ENCODE measurements around the gene DDX25.
"Not testable (repeated sequence)": the region's sequence is repeated elsewhere in the genome, so short reads cannot be mapped to it uniquely, and the experiment has no call there.

DDX25 gene

DNA sequence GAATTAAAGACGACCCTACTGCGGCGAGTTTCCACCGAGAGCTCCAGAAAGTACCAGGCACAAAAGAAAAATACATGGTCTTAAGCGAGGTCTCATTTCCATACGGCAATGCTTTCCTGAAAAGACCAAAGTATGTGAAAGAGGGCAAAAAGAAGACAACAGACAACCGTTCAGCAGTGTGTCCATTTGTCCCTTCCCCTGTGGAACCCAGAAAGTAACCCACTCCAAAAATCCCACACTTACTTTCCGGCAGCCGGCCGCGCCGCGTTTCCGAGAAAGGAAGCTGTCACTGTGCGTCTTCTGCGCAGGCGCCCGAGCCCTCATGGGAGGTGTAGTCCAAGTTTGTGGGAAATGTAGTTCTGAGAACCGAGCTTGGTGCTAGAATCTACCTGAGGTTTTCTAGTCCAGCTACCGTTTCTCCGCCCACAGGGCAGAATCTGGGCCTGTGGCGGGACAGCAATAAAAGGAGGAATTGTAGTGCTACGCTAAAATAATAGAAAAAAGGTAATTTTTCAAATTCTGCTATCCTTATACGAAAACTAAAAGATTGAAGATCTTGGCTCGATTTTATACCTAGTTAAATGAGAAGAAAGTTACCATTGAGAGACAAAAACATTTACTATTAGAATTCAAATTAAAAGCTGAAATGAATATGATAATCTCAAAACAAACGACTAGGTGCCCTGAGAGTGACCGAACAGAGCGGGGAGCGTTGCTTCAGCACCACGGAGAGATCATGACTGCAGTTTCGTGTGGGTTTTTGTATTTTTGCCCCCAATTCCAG, 1.2 kb upstream of the DDX25 start, which contains the start of gene PUS3:
TSS of gene PUS3 (minus strand) at position 280 of the 784 bp plus-strand sequence. CDS start 6,922 bp downstream, outside the sequence.
- DNase-seq (ENCODE audit: low read depth in 4 of 4, low spot score in 1 of 4), result peak; percentile 78 to 85 (median 82)

DNA sequence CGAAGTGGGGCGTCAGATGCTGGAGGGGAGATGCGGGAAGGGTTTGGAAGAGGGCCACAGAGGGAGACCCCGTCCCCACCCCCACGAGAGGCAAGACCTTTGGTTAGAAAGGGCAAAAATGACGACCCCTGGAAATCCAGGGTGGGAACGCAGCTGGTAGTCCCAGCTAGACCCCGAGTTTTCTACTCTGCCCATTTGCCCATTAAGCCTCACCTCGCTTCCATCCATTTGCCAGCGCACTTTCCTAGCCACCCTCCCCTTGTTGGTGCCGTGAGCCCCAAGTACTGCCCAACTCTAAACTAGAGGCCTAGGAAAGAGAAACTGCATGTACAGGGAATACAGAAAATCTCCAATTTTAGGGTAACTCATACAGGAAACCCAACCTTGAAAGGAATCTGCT, 370 bp downstream of the DDX25 start:
- DNase-seq (ENCODE audit: low read depth in 4 of 4, low spot score in 1 of 4), result no peak

DNA sequence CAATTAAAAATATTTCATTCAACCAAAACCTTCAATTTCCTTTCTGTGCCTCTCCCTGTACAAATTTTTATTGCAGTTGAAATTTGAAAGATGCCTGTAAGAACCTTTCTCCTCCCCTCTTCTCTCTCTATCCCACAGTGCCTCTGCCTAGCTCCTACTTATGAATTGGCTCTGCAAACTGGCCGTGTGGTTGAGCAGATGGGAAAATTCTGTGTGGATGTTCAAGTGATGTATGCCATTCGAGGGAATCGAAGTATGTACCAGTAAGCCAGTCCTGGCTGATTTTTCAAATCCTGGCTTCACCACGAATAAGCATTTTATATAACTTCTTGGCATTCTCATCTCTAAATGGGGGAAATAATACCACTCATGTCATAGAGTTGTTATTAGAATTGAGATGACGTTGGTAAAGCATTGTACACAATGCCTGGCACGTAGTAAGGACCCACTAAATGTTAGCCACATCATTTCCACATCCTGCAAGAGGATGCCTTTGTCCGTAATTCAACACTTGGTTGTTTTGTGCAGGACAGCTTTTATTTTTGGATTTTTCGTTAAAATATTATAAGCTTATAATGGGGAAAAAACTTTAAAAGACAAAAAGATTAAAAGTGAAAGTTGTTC, 6.0 kb downstream of the DDX25 start:
- DNase-seq (ENCODE audit: low read depth in 4 of 4, low spot score in 1 of 4), result no peak

DNA sequence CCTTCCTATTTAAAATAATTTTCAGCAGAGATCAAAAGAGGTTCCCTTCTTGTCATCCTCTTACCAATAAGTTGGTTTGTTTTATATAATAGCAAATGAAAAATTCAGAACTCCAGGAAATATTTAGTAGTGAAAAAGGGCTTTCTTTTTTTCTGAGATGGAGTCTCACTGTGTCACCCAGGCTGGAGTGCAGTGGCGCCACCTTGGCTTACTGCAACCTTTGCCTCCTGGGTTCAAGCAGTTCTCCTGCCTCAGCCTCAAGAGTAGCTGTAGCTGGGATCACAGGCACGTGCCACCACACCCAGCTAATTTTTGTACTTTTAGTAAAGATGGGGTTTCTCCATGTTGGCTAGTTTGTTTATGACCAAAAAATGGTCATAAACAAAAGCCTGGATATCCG, 10.3 kb downstream of the DDX25 start:
- DNase-seq (ENCODE audit: low read depth in 4 of 4, low spot score in 1 of 4), result not testable (repeated sequence)

DNA sequence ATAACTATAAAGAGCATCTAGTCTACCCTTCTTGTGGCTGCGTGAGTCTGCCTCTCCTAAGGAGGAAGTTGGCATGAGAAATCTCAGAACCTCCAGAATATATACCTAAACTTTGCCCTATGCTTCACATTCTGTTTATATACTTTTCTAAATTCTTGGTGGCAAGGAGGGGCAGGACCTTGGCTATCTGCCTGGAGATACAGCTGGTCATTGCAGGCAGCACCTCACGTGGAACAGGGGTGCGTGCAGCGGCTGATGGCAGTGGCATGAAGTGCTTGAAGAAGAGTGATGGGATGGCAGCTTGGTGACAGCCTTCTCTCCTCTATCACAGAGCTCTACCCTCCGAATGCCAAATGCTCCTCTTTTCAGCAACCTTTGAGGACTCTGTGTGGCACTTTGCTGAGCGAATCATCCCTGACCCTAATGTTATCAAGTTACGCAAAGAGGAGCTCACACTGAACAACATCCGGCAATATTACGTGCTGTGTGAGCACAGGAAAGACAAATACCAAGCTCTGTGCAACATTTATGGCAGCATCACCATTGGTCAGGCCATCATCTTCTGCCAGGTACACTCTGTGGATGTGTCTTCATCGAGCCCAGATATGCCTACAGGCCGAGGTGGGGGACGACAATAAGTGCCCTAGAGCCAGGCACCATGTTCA, 12.5 kb downstream of the DDX25 start:
- DNase-seq (ENCODE audit: low read depth in 4 of 4, low spot score in 1 of 4), result no peak

DNA sequence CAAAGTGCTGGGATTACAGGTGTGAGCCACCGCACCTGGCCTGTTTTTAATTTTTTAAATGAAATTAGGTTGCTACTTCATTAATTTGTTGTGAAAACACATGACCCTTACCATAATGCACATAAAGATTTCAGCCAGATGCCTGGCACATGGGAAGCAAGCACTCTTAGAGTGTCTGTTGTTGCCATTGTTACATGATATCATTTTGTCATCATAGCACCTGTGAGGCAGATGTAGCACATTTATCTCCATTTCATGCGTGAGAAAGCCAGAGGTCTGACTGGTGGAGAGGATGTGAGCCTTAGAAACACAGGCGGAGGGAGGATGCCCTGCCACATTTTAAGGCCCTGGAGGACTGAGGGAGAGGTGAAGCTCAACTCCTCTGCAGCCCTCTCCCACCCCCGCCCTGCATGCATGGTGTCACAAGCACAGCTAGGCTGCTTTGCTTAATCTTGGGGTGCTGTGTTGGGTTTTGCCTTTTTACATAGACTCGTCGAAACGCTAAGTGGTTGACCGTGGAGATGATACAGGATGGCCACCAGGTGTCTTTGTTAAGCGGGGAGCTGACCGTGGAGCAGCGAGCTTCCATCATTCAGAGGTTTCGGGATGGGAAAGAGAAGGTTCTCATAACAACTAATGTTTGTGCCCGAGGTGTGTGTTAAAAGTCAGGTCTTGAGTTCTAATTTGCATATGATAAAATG, 14.0 kb downstream of the DDX25 start:
- DNase-seq (ENCODE audit: low read depth in 4 of 4, low spot score in 1 of 4), result no peak

DNA sequence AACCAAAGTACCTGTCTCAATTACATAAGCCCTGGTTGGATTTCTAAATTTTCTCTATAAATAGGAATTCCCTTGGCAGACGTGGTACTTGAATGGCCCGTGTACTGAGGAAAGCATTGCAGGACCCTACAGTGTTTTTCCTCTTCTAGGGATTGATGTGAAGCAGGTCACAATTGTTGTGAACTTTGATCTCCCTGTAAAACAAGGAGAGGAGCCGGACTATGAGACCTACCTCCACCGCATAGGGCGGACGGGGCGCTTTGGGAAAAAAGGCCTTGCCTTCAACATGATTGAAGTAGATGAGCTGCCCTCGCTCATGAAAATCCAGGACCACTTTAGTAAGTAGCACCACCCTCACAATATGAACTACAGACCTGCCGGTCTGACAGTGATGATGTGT, 16.7 kb downstream of the DDX25 start:
- no peak for DNase-seq (ENCODE audit: low read depth in 4 of 4, low spot score in 1 of 4)

DNA sequence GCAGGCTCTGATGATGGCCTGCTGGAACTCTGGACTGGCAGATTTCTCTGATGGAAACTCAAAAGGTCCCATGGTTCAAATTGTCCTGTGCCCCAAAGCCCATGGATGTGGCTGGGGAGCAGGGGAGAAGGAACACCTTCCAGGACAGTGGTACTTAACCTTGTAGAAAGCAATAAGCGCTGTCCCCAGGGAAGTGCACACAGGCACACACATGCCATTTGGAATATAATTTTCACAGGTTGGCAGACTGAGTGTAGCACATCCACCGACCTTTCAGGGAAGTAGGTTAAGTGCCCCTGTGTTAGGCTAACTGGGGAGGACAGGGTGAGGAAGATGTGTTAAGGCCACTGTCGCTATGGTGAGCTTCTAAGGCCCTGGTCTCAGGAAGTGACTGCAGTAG, 17.8 kb downstream of the DDX25 start:
- DNase-seq (ENCODE audit: low read depth in 4 of 4, low spot score in 1 of 4), result no peak

DNA sequence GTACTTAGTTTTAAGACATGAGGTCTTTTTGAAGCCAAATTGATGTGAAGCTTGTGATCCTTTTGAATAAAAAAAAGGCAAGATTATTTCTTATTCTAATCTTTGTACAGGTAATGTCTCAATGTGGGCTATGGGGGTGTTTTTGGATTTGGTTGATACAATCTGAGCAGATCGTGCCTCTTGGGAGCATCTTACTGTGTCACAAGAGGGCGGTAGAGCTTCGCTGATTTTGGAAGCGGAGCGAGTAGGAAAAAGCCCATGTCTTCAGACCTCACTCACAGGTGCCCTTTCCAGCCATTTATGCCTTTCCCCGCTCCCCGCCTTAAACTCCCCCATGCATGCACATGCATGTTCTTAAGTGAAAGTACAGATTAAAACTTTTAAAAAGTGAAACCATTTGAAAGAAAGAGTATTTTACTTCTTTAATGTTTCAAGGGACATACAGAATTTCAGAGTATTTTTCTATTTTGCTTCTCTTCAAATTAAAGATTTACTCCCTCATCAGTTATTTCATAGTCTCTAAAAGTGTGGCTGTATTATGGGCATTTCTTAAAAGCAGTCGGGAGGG, 18.8 kb downstream of the DDX25 start:
- DNase-seq (ENCODE audit: low read depth in 4 of 4, low spot score in 1 of 4), result peak; percentile 21 to 38 (median 28)

DNA sequence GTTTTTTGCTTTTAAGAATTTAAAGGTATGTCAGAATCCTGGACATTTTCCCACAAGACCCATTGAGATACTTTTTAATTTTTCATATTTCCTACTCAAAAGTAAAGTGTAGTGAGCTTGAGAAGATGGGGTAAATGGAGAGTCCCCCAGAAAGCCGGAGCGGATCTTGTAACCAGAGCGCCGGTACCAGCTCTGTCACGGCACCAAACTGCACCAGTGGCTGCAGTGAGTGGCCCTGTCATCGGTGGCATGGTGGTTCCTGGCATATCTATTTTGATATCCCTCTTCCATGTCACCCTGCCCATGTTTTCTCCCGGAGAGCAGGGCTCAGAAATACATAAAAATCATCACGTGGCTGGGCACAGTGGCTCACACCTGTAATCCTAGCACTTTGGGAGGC, 19.3 kb downstream of the DDX25 start:
- no peak for DNase-seq (ENCODE audit: low read depth in 4 of 4, low spot score in 1 of 4)

DNA sequence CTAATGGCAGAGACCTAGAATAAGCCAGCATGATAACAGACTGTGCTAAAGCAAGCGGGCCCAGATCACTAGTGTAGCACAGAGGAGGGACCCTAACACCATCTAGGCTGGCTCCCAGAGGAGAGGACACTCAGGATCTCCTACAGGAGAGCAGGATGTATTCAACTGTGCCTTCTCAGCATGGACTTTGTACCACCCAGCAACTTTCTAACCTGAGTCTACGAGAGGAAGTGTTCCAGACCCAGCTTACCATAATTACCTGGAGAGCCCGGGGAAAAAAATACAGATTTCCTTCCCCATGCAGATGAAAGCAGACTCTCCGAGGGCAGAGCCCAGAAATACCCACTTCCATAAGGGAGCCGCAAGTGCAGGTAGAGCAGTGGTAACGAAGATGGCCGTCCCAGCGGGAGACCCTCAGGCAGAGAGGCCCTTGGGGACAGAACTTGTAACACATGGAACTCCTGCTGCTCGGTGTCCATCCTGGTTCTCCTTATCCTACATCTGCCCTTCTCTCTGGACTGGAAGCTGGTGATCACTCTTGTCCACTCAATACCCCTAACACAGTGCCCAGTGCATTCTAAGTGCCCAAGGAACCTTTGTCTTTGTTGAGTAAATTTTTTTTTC, 20.2 kb downstream of the DDX25 start:
- DNase-seq (ENCODE audit: low read depth in 4 of 4, low spot score in 1 of 4), result no peak

DNA sequence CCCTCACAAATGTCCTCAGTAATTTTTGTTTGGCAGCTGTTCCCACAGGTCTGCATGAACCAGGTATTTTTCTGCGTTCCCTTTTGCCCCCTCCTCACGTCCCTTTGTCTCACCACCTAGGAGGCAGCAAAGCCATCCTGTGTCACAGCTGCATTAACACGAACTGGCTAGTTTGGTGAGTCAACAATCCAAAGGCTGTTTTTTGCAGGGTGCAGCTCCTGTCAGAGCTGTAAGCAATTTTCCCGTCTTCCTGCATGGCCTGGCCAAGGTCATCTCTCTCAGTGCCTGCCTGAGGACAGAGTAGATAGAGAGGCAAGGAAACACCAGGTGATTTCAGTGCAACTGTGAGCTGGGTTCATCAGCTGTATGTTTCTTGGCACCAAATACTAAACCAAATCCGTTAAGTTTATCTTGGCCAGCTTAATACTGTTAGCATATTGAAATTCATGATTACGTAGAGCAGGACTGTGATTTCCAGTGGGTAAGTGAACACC, 21.0 kb downstream of the DDX25 start:
- DNase-seq (ENCODE audit: low read depth in 4 of 4, low spot score in 1 of 4), result no peak

DNA sequence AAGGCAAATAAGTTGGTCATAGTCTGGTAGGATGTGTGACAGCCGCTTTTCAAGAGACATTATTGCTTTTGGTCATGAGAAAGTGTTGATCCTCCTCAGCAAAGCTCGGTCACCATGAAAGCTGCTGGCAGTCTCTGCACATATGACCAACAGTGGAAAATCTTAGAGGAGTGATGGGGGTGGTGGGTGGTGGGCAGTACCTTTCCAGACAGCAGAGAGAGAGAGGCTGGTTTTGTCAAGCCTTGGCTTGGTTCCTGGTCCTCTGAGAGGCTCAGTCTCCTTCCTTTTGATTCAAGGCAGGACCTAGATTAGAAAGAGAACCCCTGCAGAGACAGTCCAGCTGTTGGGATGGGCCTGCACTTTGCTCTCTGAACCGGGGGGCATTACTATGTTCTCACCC, 21.5 kb downstream of the DDX25 start:
- no peak for DNase-seq (ENCODE audit: low read depth in 4 of 4, low spot score in 1 of 4)

DNA sequence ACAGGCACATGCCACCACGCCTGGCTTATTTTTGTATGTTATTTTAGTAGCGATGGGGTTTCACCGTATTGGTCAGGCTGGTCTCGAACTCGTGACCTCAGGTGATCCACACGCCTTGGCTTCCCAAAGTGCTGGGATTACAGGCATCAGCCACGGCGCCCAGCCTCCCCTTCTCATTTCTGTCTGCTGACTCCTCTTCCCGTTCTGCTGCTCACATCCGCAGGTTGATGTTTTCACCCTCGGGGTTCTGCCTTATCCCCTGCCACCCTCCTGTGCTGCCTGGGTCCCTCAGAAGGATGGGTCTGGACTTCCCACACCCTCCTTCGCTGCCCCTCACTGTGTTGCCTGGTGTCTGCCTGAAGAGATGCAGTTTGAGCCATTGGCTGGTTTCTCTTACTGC, 22.4 kb downstream of the DDX25 start:
- no peak for DNase-seq (ENCODE audit: low read depth in 4 of 4, low spot score in 1 of 4)

DNA sequence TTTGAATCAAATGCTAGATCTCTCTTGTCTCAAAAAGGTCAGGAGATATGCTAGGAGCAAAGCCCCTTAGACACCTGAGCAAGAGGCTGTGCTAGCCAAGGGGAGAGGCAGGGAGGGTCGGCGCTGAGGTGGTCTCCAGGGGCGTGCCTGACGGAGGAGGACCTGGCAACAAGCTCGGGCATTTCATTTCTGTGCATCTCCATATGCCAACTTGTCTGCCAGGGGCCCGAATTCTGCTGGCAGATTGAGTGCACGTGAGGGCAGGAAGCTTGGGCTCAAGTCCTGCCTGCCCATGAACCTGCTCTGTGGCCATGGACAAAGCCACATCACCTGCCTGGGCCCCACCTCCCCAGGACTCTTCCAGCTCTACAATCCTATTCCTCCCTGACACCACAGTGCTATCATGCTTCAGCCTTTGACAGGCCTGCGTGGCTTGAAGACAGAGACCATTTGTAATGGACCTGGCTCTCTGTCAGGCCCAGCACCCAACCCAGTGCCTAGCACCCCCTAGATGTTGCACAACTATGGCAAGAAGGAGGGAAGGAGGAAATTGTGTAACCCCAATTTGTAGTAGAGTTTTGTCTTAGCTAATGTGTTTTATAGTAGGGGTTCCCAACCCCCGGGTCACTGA, 25.3 kb downstream of the DDX25 start:
- no peak for DNase-seq (ENCODE audit: low read depth in 4 of 4, low spot score in 1 of 4)

DNA sequence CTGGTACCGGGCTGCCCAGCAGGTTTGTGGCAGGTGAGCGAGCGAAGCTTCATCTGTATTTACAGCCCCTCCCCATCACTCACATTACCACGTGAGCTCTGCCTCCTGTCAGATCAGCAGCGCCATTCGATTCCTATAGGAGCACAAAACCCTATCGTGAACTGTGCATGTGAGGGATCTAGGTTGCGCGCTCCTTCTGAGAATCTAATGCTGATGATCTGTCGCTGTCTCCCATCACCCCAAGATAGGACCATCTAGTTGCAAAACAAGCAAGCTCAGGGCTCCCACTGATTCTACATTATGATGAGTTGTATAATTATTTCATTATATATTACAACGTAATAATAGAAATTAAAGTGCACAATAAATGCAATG, 25.8 kb downstream of the DDX25 start:
- no peak for DNase-seq (ENCODE audit: low read depth in 4 of 4, low spot score in 1 of 4)

DNA sequence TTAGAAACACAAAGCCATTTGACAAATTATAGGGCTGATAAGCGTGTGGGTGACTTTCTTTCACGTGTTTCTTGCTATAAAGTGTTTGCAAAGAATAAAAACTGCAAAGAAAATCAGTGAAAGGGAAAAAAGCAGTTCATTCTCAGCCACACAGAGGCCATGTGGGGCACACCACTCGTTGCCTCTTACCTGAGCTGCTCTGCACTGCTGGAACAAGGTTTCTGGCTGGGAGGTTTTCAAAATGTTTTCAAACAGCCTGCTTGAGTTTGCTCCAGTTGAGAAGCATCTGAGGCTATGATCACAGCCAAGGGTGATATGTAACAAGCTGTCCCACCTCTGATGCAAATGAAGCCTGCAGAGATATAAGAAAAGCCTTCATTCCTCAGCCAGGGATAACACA, 26.8 kb downstream of the DDX25 start:
- no peak for DNase-seq (ENCODE audit: low read depth in 4 of 4, low spot score in 1 of 4)

DNA sequence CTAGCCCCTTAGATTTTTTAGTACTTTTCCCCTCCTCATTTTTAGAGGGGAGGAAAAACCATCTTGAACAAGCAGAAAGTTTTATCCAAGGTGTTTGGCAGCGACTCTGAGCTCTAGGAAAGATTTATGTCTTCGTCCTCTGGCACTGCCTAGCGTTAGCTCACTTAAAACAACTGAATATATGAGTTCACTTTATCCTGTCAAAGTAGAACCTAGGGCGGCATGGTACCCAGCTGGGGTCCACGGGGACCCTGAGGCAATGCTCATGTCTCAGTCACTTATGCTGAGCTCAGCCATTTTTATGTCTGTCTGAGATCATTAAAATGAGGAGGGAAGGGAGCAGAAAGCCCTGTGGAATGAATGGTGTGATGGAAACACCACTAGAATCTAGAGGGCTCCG, 27.4 kb downstream of the DDX25 start:
- DNase-seq (ENCODE audit: low read depth in 4 of 4, low spot score in 1 of 4), result no peak

DNA sequence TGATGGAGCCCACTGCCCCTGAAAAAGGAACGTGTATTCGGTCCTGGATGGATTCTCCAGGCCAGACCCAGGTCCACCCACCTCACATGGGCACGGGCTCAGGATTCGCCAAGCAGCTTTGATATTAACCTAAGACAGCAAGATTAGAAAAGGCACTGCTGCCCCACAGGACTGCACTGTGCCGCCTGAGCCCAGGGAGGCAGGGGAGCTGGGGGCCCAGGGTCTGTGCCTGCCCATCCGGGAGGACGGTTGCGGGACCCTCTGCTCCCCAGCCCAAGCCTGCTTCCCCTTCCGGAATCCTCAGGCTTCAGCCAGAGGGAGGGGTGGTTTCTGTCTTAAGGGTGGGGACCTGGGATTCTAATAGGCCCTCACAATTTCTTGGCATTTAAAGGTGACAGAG, 28.0 kb downstream of the DDX25 start:
- DNase-seq (ENCODE audit: low read depth in 4 of 4, low spot score in 1 of 4), result no peak
